ENCODE results near the gene ZNF134.

The ZNF134 gene

DNA sequence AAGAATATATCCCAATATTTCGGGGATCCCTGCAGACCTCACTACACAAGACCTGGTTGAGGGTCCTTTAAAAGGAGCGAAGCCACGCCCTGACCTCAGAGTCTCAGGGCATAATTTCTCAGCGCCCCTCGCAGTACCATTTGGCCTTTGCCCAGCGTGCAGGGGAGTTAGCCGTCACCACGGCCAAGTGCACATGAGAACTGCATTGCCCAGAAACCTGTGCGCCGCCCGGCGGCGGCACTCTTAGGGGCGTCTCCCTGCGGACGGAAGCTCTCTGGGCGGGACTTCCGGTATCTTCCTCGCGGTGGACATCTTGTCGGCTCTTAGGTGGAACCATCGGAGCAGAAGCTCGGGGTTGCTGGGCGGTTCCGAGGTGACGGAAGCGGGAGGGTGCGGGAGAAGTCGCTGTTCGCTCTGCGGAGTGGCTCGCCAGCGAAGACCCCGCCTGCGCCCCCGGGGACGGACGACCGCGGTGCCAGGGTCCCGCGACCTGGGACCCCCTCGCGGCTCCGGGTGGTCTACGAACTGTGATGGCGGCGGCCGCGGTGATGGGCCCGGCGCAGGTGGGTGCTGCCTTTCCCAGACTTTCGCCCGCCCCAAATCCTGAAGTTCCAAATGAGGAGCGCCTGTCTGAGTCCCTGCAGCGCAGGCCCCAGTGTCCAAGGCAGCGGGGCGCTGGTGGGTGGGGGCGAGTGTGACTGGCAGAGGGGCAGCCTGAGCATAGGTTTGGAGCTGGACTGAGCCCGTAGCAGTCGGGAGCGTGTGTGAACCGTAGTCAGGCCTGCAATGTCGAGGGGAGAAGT is at the start of gene ZNF134:
Gene ZNF134, plus strand, starts transcription at position 302 of the 803 bp plus-strand sequence. CDS start 5,227 bp downstream, outside the sequence.
- DNase-seq (ENCODE audit: low read depth), result peak; percentile 95

GRCh38 chr19:57566396-57567265 is 47.4 kb upstream of the ZNF134 start:
- DNase-seq (ENCODE audit: low read depth), result peak; percentile 77

GRCh38 chr19:57570707-57571106 is 43.3 kb upstream of the ZNF134 start:
- no peak for DNase-seq (ENCODE audit: low read depth)

DNA sequence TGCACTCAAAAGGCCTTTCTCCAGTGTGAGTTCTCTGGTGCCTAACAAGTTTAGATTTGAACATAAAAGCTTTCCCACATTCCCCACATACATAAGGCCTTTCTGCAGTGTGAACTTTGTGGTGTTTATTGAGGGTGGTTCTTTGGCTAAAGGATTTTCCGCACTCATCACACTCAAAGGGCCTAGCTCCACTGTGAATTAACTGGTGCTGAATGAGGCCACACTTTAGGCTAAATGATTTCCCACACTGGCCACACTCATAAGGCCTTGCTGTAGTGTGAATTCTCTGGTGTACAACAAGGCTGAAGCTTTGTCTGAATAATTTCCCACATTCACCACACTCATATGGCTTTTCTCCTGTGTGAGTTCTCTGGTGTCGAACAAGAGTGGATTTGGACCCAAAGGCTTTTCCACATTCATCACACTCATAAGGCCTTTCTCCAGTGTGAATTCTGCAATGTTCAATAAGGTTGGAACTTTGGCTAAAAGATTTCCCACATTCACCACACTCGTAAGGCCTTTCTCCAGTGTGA is 41.6 kb upstream of the ZNF134 start:
- DNase-seq (ENCODE audit: low read depth), result no peak

DNA sequence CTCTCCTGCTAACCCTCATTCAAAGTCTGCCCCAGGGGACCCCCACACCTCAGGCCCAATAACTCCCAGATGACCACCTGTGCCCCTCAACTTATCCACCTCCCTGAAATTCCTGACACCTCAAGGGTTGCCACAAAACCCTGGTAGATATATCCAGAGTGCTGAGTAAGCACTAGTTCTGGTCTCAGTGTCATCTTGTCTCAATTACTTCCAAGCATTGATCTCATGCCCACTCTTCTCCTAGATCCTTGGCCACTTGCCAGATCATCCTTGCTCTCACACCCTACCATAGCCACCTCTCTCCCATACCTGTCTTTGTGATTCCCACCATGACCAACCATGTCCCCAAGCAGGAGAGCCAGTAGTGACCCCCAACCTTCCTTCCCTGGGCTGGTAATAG is 37.4 kb upstream of the ZNF134 start:
- DNase-seq (ENCODE audit: low read depth), result no peak

GRCh38 chr19:57578487-57579205 is 35.4 kb upstream of the ZNF134 start, which contains the start of gene ZNF416:
TSS of gene ZNF416 (minus strand) at chr19:57578911. CDS start at chr19:57578704, 207 bp downstream.
- DNase-seq (ENCODE audit: low read depth), result peak; percentile 100

DNA sequence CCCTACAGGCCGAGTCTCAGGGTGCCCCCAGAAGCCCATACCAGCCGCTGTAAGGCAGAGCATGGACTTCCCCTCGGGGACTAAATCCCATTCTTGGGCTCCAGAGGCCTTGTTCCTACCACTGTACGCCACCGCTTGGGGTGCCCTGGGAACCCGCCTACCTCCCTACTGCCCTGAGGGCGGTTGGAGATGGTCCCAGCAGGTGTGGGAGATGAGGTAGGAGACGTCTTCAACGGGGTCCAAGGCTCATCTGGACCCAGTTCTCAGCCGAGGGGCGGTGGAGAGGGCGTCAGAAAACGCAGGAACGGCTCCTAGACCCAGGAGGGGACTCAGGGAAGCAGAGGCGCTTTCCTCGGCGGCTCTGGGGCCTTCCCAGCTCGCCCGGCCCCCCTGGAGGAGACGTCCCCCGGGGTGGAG is 30.9 kb upstream of the ZNF134 start:
- DNase-seq (ENCODE audit: low read depth), result no peak

DNA sequence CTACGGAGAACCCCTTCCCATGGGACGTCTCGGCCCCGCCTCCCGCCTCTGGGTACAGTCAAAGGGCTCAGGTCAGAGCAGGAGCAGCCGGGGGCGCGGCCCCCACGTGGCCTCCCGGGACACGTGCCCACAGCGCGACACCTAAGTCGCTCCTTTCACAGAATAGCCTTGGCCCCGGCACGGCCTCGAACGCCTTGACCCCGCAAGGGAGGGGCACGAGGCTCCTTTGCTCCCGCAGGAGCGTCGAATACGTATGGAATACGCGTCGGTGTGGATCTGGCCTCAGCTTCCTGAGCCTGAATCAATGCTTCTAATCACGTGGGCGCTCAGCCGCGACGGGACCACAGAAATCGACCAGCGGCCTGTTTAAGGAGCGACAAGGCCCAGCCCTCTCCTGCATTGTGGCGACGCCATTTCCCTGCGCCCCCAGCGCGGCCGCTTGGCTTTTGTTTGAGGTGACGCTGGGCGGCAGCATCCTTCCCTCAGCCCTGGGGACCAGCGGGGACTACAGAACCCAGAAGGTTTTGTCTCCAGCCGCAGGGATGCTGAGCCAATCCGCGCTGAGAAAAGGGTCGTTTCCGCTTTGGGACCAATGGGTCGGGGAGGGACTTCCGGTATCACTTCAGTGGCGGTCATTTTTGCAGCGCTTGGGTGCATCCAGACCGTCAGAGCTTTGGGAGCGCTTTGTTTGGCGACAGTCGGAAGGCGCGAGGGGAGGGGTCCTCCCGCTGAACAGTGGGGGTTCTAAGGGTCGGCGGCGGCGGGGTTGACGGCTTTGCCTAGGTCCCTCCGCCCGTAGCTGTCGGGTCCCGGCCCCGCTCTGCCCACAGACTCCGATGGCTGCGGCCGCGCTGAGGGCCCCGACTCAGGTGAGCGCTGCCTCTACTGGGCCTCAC is 30.3 kb upstream of the ZNF134 start, which contains the start of gene ZIK1:
Gene ZIK1, plus strand, starts transcription at position 625 of the 896 bp plus-strand sequence. Its CDS starts 212 bp downstream, at position 837.
- DNase-seq (ENCODE audit: low read depth), result peak; percentile 93

DNA sequence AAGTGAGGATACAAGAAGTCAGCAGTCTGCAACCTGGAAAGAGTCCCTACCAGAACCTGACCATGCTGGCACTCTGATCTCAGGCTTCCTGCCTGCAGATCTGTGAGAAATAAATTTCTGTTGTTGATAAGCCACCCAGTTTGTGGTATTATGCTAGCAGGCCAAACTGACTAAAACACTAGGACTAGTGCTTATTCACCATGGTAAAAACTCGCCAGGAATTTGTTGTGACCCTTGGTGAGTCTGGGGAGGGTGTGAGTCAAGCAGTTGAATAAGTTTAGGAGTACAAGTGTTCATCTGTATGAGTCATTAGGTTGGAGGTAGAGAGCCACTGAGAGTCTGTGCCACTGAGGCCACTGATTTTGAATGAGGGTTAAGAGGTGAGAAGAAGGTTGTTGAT is 26.5 kb upstream of the ZNF134 start:
- peak; percentile 94 for DNase-seq (ENCODE audit: low read depth)

DNA sequence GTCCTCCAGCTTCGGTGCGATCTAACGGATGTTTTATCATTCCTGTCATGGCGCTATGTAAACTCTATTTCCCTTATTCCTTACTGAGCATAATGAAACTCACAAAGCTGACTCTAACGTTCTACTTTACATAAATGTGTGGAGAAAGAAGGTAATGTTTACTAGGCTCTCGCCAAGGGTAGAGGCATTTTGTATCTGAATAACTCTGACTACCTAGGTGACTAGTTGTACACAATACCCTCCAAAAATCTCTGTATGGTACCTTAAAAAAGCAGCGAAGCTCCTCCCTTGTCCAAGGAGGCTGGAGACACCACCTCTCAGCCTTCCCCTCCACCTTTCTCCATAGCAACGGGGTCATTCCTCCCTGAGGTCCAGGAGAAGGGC is 14.7 kb upstream of the ZNF134 start:
- DNase-seq (ENCODE audit: low read depth), result no peak

GRCh38 chr19:57599761-57600383 is 14.2 kb upstream of the ZNF134 start, which contains the start of gene ZNF530:
TSS of gene ZNF530 (plus strand) at chr19:57599885. CDS start at chr19:57604346, 4,461 bp downstream.
- DNase-seq (ENCODE audit: low read depth), result peak; percentile 96

GRCh38 chr19:57606931-57607330 is 7.1 kb upstream of the ZNF134 start:
- no peak for DNase-seq (ENCODE audit: low read depth)

DNA sequence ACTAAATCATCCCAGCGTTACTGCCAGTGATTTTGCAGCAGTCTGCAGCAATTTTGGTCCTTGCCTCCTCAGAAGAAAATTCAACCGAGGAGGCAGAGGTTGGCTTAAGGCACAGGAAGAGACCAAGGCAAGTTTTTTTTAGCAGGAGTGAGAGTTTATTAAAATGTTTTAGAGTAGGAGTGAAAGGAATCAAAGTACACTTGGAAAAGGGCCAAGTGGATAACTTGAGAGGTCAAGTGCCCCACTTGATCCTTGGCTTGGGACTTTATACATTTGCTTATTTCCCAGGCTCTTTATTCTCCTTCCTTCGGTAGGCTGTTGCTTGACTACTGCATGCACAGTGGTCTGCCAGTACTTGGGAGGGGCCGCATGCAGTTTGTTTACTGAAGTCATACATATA is 2.9 kb upstream of the ZNF134 start:
- no peak for DNase-seq (ENCODE audit: low read depth)

- DNase-seq (ENCODE audit: low read depth), result peak; percentile 21
Measured at GRCh38 chr19:57615346-57615745, 1.3 kb downstream of the ZNF134 start.

- DNase-seq (ENCODE audit: low read depth), result no peak
Measured at GRCh38 chr19:57620673-57621348, 6.8 kb downstream of the ZNF134 start.

DNA sequence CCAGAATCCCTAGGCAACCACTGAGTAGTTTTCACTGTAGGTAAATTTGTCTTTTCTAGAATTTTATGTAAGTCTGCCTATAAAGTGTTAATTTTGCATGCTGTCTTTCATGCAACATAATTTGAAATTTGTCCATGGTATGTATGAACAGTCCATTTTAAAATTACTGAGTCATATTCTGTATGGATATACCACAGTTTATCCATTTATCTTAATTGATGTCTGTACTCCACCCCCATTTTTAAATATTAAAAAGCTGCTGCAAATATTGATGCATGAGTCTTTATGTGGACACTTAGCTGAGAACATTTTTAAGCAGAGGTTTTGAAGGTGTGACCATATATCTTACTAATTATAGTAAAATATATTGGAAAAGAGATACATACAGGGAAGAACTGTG is 9.0 kb downstream of the ZNF134 start:
- no peak for DNase-seq (ENCODE audit: low read depth)

DNA sequence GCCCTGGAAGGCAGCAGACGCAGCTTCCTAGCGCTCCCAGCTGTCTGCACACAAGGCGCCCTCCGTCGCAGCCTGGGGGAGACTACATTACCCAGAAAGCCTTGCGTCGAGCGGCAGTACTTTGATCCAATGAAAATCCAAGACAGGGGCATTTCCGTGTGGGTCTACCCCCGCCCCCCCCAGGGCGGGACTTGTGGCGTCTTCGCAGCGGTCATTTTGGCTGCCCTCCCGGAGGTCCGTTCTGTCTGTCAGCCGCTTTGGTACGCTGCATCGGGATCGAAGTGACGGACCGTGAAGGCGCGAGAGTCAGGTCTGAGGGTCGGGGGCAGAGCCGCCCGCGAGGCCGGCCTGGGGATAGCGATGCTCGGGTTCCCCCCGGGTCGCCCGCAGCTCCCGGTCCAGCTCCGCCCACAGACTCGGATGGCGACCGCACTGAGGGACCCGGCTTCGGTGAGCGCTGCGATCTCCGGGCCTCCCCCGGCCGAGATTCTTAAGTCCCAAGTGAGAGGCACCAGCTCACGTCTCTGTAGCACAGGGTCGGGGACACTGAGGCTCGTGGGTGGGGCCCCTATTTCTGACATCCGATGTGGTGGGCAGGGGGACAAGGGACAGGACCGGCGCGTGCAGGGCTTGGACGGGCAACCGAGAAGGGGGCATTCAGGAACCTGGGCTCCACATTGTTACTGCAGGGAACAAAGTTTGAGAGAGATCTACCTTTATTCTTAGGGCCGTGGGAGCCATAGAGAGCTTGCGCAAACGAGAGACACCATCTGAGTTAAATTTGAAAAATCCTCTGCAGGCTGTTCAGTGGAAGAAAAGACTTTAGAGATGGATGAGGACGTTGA is 19.2 kb downstream of the ZNF134 start, which contains the start of gene ZNF211:
Gene ZNF211, plus strand, starts transcription at position 182 of the 845 bp plus-strand sequence. Its CDS starts 179 bp downstream, at position 361.
- DNase-seq (ENCODE audit: low read depth), result peak; percentile 98

- no peak for DNase-seq (ENCODE audit: low read depth)
Measured at GRCh38 chr19:57633832-57634131, 19.7 kb downstream of the ZNF134 start.

GRCh38 chr19:57637379-57637778 is 23.3 kb downstream of the ZNF134 start:
- DNase-seq (ENCODE audit: low read depth), result no peak
